GM12864 (cell line): Measurements from ENCODE around the gene PPP6R2.

Source experiments
- DNase-seq: peaks from one replicate; pipeline ENCODE4 v3.0.0-alpha.2; 2011; ENCODE audit warnings: low read depth
- H3K4me3 ChIP-seq: 2 replicates; pipeline ENCODE4 v1.5.1; 2011; ENCODE audit warnings: mild to moderate bottlenecking, low read depth, low read length, control low read depth
- CTCF ChIP-seq: IDR thresholded peaks from 2 replicates; pipeline ENCODE4 v1.5.1; 2011; ENCODE audit warnings: low read depth, mild to moderate bottlenecking, moderate library complexity, low read length, control low read depth, inconsistent platforms; ENCODE audit errors: missing control alignments

Gene PPP6R2

GRCh38 chr22:50315289-50316113 lies 27.6 kb upstream of the PPP6R2 start:
- no peak for TF ChIP-seq CTCF
- no peak for DNase-seq
- H3K4me3 ChIP-seq: peak overlapping the region; percentile 72

DNA sequence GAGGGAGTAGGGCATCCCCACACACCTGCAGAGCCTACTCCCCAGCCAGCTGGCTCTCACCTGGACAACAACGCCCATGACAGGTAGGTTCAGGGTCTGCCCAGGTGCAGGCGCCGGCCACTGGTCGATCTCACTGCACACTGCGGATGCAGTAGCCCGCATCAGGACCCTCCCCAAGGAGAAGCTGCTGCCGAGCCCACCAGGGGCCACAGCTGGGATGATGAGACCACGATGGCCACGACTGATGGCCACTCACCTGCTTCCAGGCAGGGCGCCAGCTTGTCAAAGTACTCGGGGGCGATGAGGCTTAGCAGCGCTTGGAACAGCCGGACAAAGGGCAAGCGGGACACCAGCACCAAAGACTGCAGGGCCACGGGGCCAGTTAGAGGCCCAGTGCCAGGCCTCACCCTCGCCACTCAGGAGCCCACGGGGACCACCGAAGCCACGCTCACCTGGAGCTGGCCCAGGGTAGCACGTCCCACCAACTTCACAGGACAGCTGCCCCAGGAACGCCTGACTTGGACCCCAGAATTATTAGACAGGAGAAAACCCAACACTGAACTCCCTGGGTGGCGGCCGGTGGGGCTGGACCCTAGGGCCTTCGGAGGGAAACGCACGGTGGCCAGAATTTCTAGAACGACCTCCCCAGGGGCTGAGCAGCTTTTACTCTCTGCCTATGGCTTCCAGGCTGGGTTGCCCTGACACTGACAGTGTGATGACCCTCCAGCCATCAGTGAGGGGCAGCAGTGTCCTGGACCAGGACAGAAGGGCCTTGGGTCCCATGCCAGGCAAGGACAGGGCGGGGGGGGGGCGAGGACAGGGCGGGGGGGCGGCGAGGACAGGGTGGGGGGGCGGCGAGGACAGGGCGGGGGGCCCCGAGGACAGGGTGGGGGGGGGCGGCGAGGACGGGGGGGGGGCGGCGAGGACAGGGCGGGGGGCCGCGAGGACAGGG lies 26.7 kb upstream of the PPP6R2 start:
- no peak for TF ChIP-seq CTCF
- H3K4me3 ChIP-seq: no peak overlapping the region
- DNase-seq: no peak

GRCh38 chr22:50317178-50317577 lies 25.9 kb upstream of the PPP6R2 start:
- TF ChIP-seq CTCF: no peak
- H3K4me3 ChIP-seq: no peak overlapping the region
- DNase-seq: no peak

DNA sequence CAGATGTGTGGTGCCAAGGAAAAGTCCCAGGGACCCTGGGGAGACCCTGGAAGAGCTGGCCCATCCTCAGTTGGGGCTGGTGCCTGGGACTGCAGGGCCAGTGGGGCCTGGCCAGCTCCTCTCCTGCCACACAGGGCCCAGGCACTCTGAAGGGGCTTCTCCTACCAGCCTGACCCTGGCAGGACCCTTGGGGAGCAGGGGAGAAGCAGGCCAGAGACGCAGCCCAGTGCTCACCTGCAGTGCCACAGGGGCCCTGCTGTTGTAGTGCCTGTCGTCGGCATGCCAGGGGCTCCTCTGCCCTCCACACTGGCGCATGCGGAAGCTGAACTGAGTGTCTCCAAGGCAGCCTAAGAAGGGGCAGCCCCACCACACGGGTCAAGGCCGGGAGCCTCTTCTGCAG lies 25.5 kb upstream of the PPP6R2 start:
- H3K4me3 ChIP-seq: no peak overlapping the region
- TF ChIP-seq CTCF: no peak
- no peak for DNase-seq

GRCh38 chr22:50318356-50318697 lies 24.8 kb upstream of the PPP6R2 start:
- TF ChIP-seq CTCF: no peak
- H3K4me3 ChIP-seq: no peak overlapping the region
- no peak for DNase-seq

DNA sequence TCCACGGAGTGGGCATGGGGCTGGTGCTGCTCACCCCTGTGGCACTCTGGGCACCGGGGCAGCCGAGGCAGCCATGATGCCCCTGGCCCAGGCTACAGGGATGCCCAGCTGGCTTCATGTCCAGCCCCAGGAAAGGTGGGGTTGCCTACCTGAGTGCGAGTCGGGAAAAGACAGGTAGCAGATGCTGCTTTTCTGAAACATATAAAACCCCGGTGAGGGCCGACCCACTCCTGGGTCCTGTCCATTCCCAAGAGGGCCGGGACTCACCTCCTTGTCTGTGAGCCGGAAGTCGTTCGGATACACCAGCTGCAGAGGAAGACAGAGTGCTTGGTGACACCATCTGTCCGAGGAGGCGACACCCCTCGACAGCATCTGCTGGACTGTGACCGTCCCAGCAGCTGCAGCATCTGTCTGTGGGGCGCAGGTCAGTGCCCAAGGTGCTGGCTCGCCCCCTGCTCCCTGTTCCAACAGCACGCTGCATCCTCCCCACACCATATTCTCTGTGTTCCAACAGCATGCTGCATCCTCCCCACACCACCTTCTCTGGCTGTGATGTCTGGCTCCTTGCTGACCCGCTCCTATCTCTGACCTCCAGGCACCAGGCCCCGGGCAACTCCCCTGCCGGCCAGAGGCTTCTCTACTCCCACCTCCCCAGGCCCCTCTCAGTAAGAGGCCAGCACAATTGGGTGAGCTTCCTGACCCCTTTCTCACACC lies 24.3 kb upstream of the PPP6R2 start:
- no peak overlapping the region for H3K4me3 ChIP-seq
- no peak for TF ChIP-seq CTCF

More for the DNA sequence above, 24.3 kb upstream of the PPP6R2 start:
- DNase-seq: no peak
